ENCODE results near the gene DYRK1A.

Gene DYRK1A

DNA sequence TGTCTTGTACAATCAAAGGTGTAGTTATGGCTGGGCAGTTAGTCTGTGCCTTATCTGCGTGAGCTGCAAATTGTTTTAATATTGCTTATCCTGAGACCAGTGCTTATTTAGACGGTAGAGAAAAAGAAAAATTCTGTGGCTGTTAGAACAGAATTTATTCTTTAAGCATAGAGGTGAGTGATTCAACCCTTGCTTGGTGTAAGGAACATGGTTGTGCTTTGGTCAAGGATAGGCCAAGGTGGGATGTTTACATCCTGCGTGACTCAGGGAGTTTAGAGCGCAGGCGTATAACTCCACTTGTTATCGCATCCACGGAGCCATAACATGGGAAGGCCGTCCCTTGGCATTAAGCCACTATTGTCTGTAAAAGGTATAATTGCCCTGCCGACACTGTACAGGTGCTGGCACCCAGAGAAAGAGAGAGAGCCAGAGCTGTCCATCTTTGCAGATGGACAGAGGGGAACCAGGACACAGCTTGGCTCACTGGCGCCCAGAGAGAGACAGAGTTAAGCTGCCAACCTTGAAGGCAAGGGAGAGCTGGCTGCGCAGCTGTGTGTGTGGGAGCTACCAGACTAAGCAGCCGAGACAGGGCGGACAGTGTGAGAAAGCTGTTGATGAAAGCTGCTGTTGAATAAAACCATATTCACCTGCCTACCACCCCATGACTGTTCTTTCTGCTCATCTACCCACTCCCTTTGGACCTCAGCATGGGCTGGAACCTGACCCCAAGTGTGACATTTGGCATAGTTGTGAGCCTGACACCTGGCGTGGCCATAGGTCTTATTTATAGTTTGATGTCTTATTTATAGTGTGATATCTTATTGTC is 200.4 kb downstream of the DYRK1A start:
- DNase-seq = no peak

DNA sequence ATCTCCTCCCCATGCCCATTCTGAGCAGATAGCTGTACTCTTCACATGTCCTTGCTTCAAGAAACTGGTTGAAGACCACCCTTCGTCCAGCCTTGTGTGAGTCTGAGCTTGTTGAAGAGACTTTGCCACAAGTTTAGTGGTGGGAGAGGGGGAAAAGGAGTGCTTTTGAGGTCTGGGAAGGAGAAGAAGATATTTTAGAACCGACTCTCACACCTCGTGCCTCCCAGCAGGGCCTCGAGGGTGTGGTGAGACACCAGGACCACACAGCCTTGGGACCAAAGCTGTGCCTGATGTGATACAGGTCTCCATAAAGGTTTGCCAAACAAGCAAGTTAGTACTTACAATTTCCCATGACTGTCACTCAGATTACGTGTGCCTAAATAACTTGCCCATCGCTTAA is 201.8 kb downstream of the DYRK1A start:
- no peak for DNase-seq

DNA sequence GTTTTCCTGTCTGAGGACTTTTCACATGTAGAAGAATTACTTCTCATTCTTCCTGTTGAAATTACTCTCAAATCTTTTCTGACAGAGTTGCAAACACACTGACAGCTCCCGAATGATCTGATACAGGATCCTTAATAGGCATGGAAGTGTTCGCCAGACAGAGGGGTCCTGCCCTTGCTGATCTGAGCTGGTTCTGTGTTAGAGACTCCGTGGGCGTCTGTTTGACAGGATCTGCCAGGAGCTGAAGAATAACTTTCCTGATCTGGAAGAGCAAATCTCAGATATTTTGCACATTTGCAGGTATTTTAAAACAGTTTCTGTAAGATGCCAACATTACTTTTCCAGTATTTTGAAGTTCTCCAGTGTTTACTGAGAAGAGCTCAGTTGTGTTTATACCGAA is 202.3 kb downstream of the DYRK1A start:
- DNase-seq = no peak

DNA sequence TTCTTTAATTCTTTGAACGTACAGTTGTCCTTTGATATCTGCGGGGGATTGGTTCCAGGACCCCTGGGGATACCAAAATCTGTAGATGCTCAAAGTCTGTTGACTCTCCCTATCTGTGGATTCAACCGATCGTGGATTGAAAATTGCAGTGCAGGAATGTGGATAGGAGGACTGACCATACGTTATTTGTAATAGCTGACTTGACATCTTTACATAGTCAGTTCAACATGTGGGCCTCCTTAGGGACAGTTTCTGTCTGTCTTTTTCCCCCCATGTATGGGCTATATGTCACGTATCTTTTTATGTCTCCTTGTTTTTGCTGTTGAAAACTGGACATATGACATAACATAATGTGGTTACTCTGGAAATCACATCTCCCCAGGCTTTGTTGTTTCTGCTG is 204.9 kb downstream of the DYRK1A start:
- DNase-seq = no peak

DNA sequence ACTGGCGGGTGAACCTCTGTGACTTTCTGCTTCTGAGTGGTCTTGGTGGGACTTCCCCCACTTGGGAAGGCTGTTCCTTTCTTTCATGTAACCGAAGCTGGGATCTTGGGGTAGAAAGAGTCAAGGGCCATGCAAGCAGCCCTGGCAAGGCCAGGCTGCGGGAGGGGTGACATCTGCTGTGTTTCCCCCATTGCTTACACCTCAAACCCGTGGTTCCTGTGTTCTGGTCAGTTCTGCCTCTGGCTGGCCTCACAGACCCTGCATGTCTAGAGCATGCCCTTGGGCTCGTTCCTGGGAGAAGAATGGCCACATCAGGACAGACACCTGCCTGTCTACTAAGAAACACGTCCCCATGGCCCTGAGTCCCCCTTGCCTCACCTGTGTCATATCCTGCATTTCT is 207.7 kb downstream of the DYRK1A start:
- DNase-seq = no peak

DNA sequence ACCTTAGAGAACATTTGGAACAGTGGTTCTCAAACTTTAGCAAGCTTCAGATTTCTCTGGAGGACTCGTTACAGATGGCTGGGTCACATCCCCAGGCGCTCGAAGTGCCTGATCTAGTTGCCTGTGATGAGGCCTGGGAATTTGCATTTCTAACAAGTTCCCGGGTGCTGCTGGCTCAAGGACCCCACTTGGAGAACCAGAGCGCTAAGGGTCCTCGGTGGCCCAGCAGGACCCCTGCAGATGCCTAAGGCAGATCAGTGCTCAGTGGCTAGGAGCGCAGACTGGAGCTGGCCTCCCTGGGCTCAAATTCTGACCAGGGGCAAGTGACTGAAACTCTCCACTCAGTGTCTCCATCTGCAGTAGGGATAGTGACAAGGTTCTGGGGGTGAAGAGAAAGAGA is 208.2 kb downstream of the DYRK1A start:
- DNase-seq = no peak

DNA sequence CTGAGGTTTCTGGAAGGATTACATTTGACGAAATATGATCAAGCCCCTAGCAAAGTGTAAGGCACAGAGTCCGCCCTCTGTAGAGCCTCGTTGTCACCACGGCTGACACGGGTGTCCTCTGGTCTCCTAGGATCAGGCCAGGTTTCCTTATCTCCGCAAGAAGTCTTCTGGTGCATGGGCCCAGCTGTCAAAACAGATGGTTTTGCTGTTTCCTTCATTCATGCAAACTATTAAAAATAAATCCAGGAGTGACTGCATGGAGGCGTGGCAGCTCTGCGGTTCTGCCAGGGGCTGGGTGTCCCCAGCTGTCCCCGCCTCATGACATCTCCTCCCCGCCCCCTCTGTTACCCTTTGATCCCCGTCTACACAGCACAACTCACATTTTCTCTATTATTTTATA is 209.0 kb downstream of the DYRK1A start:
- DNase-seq = no peak
